ENCODE measurements around the gene CAPN5.

GRCh38 chr11:77055101-77055561 is 11.6 kb upstream of the CAPN5 start:
- TF ChIP-seq POLR2A (IDR thresholded peaks at IDR 0.05; ENCODE audit: extremely low read depth, insufficient read length) = no peak
- no peak for TF ChIP-seq CTCF (IDR thresholded peaks at IDR 0.05; ENCODE audit: low read depth, low read length)

Data from NB4 (cell line).